ENCODE measurements around the gene EPHB2. TPM values are rescaled to one million over a fixed set of nuclear protein-coding genes. Genes with fewer than 3 reads are reported as not detected.
"Not testable (repeated sequence)": the region's sequence is repeated elsewhere in the genome, so short reads cannot be mapped to it uniquely, and the experiment has no call there.

The EPHB2 gene
- total RNA-seq, result not detected

DNA sequence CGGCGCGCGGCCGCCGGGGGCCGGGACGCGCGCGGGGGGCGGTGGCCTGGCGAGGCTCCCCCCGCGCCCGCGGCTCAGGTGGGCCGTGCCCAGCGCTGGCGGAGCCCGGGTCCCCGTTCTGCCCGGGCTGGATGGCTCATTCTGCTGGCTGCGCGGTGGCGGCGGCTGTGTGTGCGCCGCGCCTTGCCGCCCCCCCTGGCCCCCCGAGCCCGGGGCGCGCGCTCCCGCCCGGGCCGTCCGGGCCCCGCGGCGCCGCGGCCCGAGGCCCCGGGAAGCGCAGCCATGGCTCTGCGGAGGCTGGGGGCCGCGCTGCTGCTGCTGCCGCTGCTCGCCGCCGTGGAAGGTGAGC lies at the start of gene EPHB2:
Gene EPHB2 (plus strand): TSS at position 139 of the 349 bp plus-strand sequence. CDS start 144 bp downstream, at position 283.
- DNase-seq (no peak), ATAC-seq (peak; percentile 79)
- Mint-ChIP-seq H3K4me3 (peak within 1 kb of the TSS; percentile 13), H3K27ac (no peak within 1 kb of the TSS), H3K27me3 (ENCODE audit: low read depth) (peaks cover 66% of the 10 kb centered on the region), H3K36me3 (ENCODE audit: low read depth) (no peaks in the 10 kb centered on the region), H3K4me1 (ENCODE audit: low read depth) (peaks cover 7% of the 10 kb centered on the region), H3K9me3 (ENCODE audit: insufficient read depth) (no peaks in the 10 kb centered on the region)
- CTCF ChIA-PET, result no interaction called here
- POLR2A ChIA-PET, result no interaction called here

DNA sequence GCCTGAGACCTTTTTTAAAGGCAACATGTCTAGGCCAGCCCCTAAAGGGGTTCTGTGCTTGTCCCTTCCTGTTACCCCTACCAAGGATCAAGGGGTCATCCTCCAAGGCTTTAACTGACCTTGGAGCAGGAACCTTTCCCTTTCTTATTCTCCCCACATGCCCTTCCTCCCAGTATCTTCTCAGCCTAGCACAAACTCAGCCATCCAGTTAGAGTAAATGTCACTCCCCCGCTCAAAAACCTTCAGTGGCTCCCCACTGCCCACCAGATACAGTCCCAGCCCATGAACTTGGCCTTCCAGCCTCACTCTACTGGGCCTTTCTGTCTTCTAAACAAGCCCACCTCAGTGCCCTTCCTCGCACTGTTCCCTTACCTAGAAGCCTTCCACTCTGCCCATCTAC lies 48.8 kb upstream of the EPHB2 start:
- ChIA-PET CTCF (no interaction called here), POLR2A (no interaction called here)
- Mint-ChIP-seq H3K27me3 (ENCODE audit: low read depth) (no peaks in the 10 kb centered on the region), H3K4me3 (no peak overlapping the region), H3K9me3 (ENCODE audit: insufficient read depth) (no peaks in the 10 kb centered on the region), H3K4me1 (ENCODE audit: low read depth) (no peaks in the 10 kb centered on the region), H3K27ac (no peak overlapping the region), H3K36me3 (ENCODE audit: low read depth) (no peaks in the 10 kb centered on the region)
- no peak for ATAC-seq
- no peak for DNase-seq

DNA sequence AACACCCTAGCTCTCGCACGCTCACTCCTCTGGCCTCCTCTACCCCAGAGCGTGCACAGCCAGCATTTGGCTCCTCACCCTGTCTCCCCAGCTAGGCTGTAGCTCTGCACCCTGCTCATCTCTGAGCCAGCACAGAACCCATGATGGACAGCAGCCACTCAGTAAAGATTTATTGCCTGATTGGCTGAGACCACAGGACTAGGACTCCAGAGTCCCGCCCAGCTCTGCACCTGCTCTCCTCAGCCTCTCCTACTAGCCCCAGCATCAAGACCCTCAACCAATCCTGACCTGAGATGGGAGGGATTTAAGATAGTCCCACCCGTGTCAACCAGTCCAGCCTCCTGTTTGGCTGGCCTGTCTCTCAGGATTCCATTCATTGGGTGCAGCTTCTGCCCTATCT lies 48.3 kb upstream of the EPHB2 start:
- Mint-ChIP-seq H3K27ac (no peak overlapping the region), H3K36me3 (ENCODE audit: low read depth) (no peaks in the 10 kb centered on the region), H3K4me1 (ENCODE audit: low read depth) (no peaks in the 10 kb centered on the region), H3K9me3 (ENCODE audit: insufficient read depth) (no peaks in the 10 kb centered on the region), H3K27me3 (ENCODE audit: low read depth) (no peaks in the 10 kb centered on the region), H3K4me3 (no peak overlapping the region)
- POLR2A ChIA-PET, result no interaction called here
- peak; percentile 39 for ATAC-seq
- CTCF ChIA-PET, result no interaction called here
- DNase-seq, result no peak

DNA sequence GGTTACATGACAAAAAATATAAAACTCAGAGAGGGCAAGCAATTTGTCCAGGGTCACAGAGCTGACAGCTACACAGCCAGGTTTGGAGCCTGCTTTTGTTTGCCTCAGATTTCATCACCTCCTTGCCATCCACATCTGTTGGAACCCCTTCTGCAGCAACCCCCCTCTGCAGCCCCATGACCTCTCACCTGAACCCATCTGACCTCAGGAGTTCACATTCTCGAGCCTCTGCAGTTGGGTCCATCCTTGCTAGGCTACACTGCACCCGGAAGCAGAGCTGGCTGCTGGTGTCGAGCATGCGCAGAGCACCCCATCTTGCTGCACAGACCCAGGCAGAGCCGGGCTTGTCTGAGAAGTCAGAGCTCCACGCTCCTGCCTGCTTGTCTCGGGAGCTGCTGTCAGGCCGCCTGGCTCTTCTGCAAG lies 47.6 kb upstream of the EPHB2 start:
- ChIA-PET POLR2A (no interaction called here), CTCF (no interaction called here)
- no peaks in the 10 kb centered on the region for H3K9me3 Mint-ChIP-seq (ENCODE audit: insufficient read depth)
- H3K27me3 Mint-ChIP-seq (ENCODE audit: low read depth), result peaks cover 2% of the 10 kb centered on the region
- no peaks in the 10 kb centered on the region for H3K4me1 Mint-ChIP-seq (ENCODE audit: low read depth)
- ATAC-seq (no peak), DNase-seq (no peak)
- no peak overlapping the region for H3K4me3 Mint-ChIP-seq
- no peak overlapping the region for H3K27ac Mint-ChIP-seq
- no peaks in the 10 kb centered on the region for H3K36me3 Mint-ChIP-seq (ENCODE audit: low read depth)

DNA sequence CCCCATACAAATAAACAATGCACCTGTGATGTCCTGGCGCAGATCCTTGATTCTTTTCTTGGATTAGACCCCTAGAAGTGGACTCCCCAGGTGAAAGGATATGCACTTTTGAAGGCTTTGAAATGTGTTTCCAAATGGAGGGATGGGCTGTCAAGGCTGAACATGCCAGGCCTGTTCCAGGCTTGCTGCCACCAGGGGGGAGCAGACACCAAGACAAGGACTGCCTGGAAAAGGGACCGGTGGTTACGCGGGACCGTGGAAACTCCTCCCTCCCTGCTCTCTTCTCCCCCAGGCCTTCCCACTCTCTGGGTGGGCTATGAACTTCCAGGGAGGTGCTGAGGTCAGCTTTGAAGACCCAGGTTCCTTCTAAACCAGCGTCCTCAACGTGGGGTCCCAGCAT lies 44.9 kb upstream of the EPHB2 start:
- DNase-seq (no peak), ATAC-seq (no peak)
- peaks cover 2% of the 10 kb centered on the region for H3K27me3 Mint-ChIP-seq (ENCODE audit: low read depth)
- CTCF ChIA-PET, result interaction anchor here (1.0 kb wide), 1 partner anchor 223 kb away, joined by 4 read pairs; no protein-coding TSS in a partner anchor
- no peaks in the 10 kb centered on the region for H3K4me1 Mint-ChIP-seq (ENCODE audit: low read depth)
- H3K27ac Mint-ChIP-seq, result no peak overlapping the region
- POLR2A ChIA-PET, result no interaction called here
- H3K4me3 Mint-ChIP-seq, result no peak overlapping the region
- no peaks in the 10 kb centered on the region for H3K9me3 Mint-ChIP-seq (ENCODE audit: insufficient read depth)
- no peaks in the 10 kb centered on the region for H3K36me3 Mint-ChIP-seq (ENCODE audit: low read depth)

DNA sequence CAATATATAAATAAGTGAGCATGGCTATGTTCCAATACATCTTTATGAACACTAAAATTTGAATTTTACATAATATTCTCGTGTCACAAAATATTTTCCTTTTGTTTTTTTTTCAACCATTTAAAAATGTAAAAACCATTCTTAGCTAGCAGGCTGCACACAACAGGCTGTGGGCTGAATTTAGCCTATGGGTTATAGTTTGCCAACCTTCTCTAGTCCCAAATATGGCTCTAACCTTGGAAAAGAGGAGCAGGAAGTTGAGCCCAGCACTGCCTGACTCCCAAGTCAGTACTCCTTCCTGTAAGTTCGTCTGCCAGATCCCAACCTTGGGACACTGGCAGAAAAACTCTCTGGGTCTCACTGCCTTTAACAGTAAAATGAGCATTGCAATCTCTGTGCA lies 44.2 kb upstream of the EPHB2 start:
- peaks cover 4% of the 10 kb centered on the region for H3K27me3 Mint-ChIP-seq (ENCODE audit: low read depth)
- no peak overlapping the region for H3K4me3 Mint-ChIP-seq
- no peaks in the 10 kb centered on the region for H3K9me3 Mint-ChIP-seq (ENCODE audit: insufficient read depth)
- no peak for DNase-seq
- H3K36me3 Mint-ChIP-seq (ENCODE audit: low read depth), result no peaks in the 10 kb centered on the region
- ChIA-PET CTCF (interaction anchor here (1.0 kb wide), 1 partner anchor 222 kb away, joined by 4 read pairs; no protein-coding TSS in a partner anchor), POLR2A (no interaction called here)
- ATAC-seq, result no peak
- H3K27ac Mint-ChIP-seq, result no peak overlapping the region
- H3K4me1 Mint-ChIP-seq (ENCODE audit: low read depth), result no peaks in the 10 kb centered on the region

DNA sequence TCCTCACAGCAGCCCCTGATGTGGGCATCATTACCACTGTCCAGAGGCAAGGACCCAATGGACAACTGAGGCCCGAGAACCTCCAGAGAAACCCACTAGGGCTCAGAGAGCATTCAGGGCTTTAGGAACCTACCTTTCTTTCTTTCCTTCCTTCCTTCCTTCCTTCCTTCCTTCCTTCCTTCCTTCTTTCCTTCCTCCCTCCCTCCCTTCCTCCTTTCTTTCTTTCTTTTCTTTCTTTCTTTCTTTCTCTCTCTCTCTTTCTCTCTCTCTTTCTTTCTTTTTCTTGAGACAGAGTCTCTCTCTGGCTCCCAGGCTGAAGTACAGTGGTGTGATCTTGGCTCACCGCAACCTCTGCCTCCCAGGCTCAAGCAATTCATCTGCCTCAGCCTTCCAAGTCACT lies 41.8 kb upstream of the EPHB2 start:
- CTCF ChIA-PET; H3K9me3 Mint-ChIP-seq (ENCODE audit: insufficient read depth); H3K4me3 Mint-ChIP-seq; H3K36me3 Mint-ChIP-seq (ENCODE audit: low read depth); DNase-seq; H3K4me1 Mint-ChIP-seq (ENCODE audit: low read depth); POLR2A ChIA-PET; ATAC-seq; H3K27ac Mint-ChIP-seq: not testable (repeated sequence)
- H3K27me3 Mint-ChIP-seq (ENCODE audit: low read depth), result peaks cover 11% of the 10 kb centered on the region

DNA sequence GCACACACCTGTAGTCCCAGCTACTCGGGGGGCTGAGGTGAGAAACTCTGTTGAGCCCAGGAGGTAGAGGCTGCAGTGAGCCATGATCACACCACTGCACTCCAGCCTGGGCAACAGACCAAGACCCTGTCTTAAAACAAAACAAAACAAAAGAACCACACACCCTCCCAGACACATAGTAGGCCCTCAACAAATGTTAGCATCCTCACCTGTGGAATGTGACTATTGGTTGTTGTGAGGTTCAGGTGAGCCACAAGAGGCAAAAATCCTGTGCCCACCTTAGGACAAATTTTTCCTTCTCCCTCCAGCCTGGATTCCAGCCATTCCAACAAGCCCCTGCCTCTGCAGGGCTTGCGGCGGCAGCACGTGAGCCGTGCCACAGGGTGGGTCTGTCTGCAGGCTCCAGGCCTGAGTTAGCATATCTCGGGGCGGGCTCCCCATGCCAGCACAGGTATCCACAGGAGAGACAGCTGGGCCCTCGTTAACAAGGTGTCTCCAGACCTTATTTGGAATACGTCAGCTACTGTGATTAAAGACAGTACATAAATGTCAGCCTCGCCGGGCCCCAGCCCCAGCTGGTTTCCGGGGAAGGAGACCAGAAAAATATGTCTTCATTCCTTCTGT lies 40.2 kb upstream of the EPHB2 start:
- peaks cover 19% of the 10 kb centered on the region for H3K27me3 Mint-ChIP-seq (ENCODE audit: low read depth)
- no peak overlapping the region for H3K27ac Mint-ChIP-seq
- H3K4me1 Mint-ChIP-seq (ENCODE audit: low read depth), result no peaks in the 10 kb centered on the region
- DNase-seq (no peak), ATAC-seq (no peak)
- H3K9me3 Mint-ChIP-seq (ENCODE audit: insufficient read depth), result no peaks in the 10 kb centered on the region
- ChIA-PET CTCF (no interaction called here), POLR2A (no interaction called here)
- H3K36me3 Mint-ChIP-seq (ENCODE audit: low read depth), result no peaks in the 10 kb centered on the region
- H3K4me3 Mint-ChIP-seq, result no peak overlapping the region

DNA sequence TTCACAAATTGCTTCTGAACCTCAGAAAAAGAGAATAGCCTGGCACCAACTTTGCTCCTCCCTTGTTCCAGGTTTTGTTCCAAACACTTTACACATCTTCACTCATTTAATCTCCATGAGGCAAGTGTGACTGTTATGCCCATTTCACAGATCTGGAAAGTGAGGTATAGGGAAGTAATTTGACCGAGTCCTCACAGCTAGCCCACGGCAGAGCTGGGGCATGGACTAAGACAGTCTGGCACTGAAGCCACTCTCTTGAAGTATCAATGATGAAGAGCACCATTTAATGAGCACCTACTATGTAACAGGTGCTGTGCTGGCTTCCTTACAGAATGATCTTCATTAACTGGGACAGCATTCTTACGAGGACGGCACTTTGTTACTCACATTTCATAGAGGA lies 38.6 kb upstream of the EPHB2 start:
- DNase-seq, result no peak
- no peak overlapping the region for H3K4me3 Mint-ChIP-seq
- ChIA-PET POLR2A (no interaction called here), CTCF (no interaction called here)
- no peak for ATAC-seq
- no peak overlapping the region for H3K27ac Mint-ChIP-seq
- no peaks in the 10 kb centered on the region for H3K9me3 Mint-ChIP-seq (ENCODE audit: insufficient read depth)
- H3K36me3 Mint-ChIP-seq (ENCODE audit: low read depth), result no peaks in the 10 kb centered on the region
- H3K4me1 Mint-ChIP-seq (ENCODE audit: low read depth), result no peaks in the 10 kb centered on the region
- peaks cover 19% of the 10 kb centered on the region for H3K27me3 Mint-ChIP-seq (ENCODE audit: low read depth)

DNA sequence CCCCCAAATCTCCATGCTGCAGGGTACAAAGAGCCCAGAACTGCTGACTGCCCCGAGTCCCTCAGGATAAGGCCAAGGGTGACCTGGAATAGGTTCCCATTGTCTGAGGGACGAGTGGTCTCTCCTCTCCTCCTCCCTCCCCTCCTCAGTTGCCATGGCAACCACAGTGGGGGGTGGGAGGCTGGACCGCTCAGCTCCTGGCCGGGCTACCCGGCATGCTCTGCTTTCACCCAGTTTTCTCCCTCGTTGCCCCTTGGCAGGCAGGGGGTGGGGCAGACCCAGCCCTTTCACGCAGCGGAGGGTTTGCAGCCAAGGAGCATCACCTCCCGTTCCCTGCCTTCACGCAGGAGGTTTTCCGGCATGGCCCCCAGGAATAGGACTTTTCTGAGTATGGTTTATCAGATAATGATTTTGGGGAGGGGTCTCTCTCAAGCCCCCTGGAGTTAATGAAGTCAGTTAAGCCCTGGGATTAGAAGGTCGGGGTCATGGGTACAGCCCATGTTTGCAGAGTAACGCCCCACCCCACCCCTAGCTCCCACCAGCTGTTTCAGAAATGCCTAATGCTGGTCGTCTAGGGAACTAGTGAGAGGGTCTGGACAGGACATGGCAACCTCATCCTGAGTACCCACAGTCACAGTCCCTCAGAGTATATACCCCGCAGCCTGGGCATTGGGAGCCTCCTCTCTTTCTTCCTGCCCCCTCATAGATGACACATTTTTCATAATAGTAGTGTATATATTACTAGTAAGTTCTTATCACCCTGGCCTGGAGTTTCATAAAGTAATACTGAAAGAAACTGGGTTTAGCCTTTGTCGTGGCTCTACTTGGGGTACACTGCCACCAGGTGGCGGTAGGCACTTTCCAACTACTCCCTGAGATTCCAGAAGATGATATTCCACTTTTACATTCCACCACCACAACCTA lies 36.9 kb upstream of the EPHB2 start:
- no peak for ATAC-seq
- no peak overlapping the region for H3K4me3 Mint-ChIP-seq

DNA sequence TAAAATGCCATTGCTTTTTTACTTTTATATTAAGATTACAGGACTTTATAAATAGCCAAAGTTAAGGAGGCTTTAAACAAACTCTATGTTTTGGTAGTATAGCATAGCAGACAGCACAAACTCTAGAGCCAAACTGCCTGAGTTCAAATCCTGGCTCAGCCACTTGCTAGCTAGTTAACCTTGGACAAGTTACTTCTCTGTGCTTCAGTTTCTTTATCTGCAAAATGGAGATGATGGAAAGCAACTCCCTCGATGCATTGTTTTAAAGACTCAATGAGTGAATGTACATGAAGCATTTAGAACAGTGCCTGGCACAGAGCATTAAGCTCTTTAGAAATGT lies 36.3 kb upstream of the EPHB2 start:
- no peaks in the 10 kb centered on the region for H3K9me3 Mint-ChIP-seq (ENCODE audit: insufficient read depth)
- H3K4me1 Mint-ChIP-seq (ENCODE audit: low read depth), result no peaks in the 10 kb centered on the region
- no peak overlapping the region for H3K4me3 Mint-ChIP-seq
- CTCF ChIA-PET, result no interaction called here
- peaks cover 18% of the 10 kb centered on the region for H3K27me3 Mint-ChIP-seq (ENCODE audit: low read depth)
- POLR2A ChIA-PET, result no interaction called here
- no peak for ATAC-seq
- H3K27ac Mint-ChIP-seq, result no peak overlapping the region
- no peaks in the 10 kb centered on the region for H3K36me3 Mint-ChIP-seq (ENCODE audit: low read depth)
- no peak for DNase-seq

More for the DNA sequence above, 36.9 kb upstream of the EPHB2 start:
- CTCF ChIA-PET, result no interaction called here
- DNase-seq, result no peak
- no peaks in the 10 kb centered on the region for H3K9me3 Mint-ChIP-seq (ENCODE audit: insufficient read depth)
- peaks cover 18% of the 10 kb centered on the region for H3K27me3 Mint-ChIP-seq (ENCODE audit: low read depth)
- no peaks in the 10 kb centered on the region for H3K36me3 Mint-ChIP-seq (ENCODE audit: low read depth)
- H3K4me1 Mint-ChIP-seq (ENCODE audit: low read depth), result no peaks in the 10 kb centered on the region
- no peak overlapping the region for H3K27ac Mint-ChIP-seq
- POLR2A ChIA-PET, result no interaction called here

DNA sequence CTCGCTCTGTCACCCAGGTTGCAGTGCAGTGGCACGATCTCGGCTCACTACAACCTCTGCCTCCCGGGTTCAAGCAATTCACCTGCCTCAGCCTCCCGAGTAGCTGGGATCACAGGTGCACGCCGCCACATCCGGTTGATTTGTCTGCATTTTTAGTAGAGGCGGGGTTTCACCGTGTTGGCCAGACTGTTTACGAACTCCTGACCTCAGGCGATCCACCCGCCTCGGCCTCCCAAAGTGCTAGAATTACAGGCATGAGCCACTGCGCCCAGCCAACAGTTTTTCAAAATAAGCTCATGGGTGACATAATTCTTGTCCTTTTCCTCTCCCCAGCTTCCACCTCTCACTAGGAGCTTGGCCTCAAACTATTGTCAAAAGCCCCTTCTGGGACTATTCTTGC lies 34.5 kb upstream of the EPHB2 start:
- H3K4me1 Mint-ChIP-seq (ENCODE audit: low read depth); POLR2A ChIA-PET; H3K27ac Mint-ChIP-seq; H3K4me3 Mint-ChIP-seq; H3K36me3 Mint-ChIP-seq (ENCODE audit: low read depth); DNase-seq; H3K9me3 Mint-ChIP-seq (ENCODE audit: insufficient read depth); ATAC-seq: not testable (repeated sequence)
- peaks cover 16% of the 10 kb centered on the region for H3K27me3 Mint-ChIP-seq (ENCODE audit: low read depth)
- CTCF ChIA-PET, result interaction anchor here (2.4 kb wide), 1 partner anchor 28 kb away, joined by 7 read pairs; no protein-coding TSS in a partner anchor

Measured in activated CD8-positive, alpha-beta T cell treated with anti-CD3 and anti-CD28 coated beads, Interleukin-2, amount 10 ng/mL, durations not matched to agents 7 days and 5 days (primary cell).